Activated CD8-positive, alpha-beta T cell treated with anti-CD3 and anti-CD28 coated beads, Interleukin-2, amount 10 ng/mL, durations not matched to agents 7 days and 5 days (primary cell): ENCODE data around the gene STEAP2. TPM values are rescaled to one million over a fixed set of nuclear protein-coding genes. Genes with fewer than 3 reads are reported as not detected.

Experiments used
- ATAC-seq: fragments of 150-1000 bp; cut with Tn5 transposase; one replicate; pipeline ENCODE4 v1.10.0; 2021; ENCODE audit warnings: moderate library complexity
- CTCF ChIA-PET: fragments of 350-600 bp; sonication (Branson Sonifier 250); formaldehyde crosslinking; loops from one replicate; lab custom pipeline; 2021; ENCODE audit warnings: antibody characterized with exemption; lab: Charles Lee
- POLR2A ChIA-PET: fragments of 350-600 bp; sonication (Branson Sonifier 250); formaldehyde crosslinking; loops from one replicate; lab custom pipeline; 2021; ENCODE audit warnings: antibody characterized with exemption; lab: Charles Lee
- DNase-seq: peaks from one replicate; pipeline ENCODE4 v3.0.0-alpha.2; 2020
- H3K27ac Mint-ChIP-seq: one replicate; pipeline ENCODE4 v1.8.0; 2021; ENCODE audit warnings: mild to moderate bottlenecking, mixed read lengths
- H3K27me3 Mint-ChIP-seq: one replicate; pipeline ENCODE4 v1.8.0; 2021; ENCODE audit warnings: low read depth, mixed read lengths
- H3K36me3 Mint-ChIP-seq: one replicate; pipeline ENCODE4 v1.8.0; 2021; ENCODE audit warnings: low read depth, mixed read lengths
- H3K4me1 Mint-ChIP-seq: one replicate; pipeline ENCODE4 v1.8.0; 2021; ENCODE audit warnings: low read depth, mixed read lengths
- H3K4me3 Mint-ChIP-seq: one replicate; pipeline ENCODE4 v1.8.0; 2021; ENCODE audit warnings: mild to moderate bottlenecking, mixed read lengths
- H3K9me3 Mint-ChIP-seq: one replicate; pipeline ENCODE4 v1.8.0; 2022; ENCODE audit warnings: mixed read lengths; ENCODE audit not compliant: insufficient read depth
- total RNA-seq, 2 experiments: library from RNA; stranded (reverse); gene quantifications; one replicate each; pipeline ENCODE4 v1.2.3, GENCODE V29; 2021

STEAP2 gene
- total RNA-seq = not detected

GRCh38 chr7:90211391-90212148, at the start of gene STEAP2:
STEAP2 (plus strand) TSS chr7:90211740; CDS start chr7:90225083, 13,343 bp downstream.
- H3K27ac Mint-ChIP-seq = no peak within 1 kb of the TSS
- DNase-seq (peak; percentile 22), ATAC-seq (peak; percentile 91)
- H3K4me3 Mint-ChIP-seq = no peak within 1 kb of the TSS
- ChIA-PET CTCF (interaction anchor here (0.7 to 1.7 kb wide), 9 partner anchors 12 to 134 kb away, joined by 3 to 6 read pairs (median 4); partner anchors contain the start of gene STEAP1), POLR2A (interaction anchor here (0.6 kb wide), 1 partner anchor 488 kb away, joined by 3 read pairs; no protein-coding TSS in a partner anchor)
- H3K36me3 Mint-ChIP-seq = no peaks in the 10 kb centered on the region
- H3K27me3 Mint-ChIP-seq = peaks cover 26% of the 10 kb centered on the region
- peaks cover 6% of the 10 kb centered on the region for H3K4me1 Mint-ChIP-seq
- no peaks in the 10 kb centered on the region for H3K9me3 Mint-ChIP-seq

GRCh38 chr7:90163534-90163933, 48.0 kb upstream of the STEAP2 start:
- DNase-seq (no peak), ATAC-seq (no peak)
- Mint-ChIP-seq H3K36me3 (no peaks in the 10 kb centered on the region), H3K4me3 (no peak overlapping the region), H3K9me3 (no peaks in the 10 kb centered on the region), H3K27ac (no peak overlapping the region), H3K27me3 (peaks cover 22% of the 10 kb centered on the region), H3K4me1 (no peaks in the 10 kb centered on the region)
- ChIA-PET CTCF (interaction anchor here (1.9 kb wide), 1 partner anchor 264 kb away, joined by 4 read pairs; no protein-coding TSS in a partner anchor), POLR2A (no interaction called here)

GRCh38 chr7:90165724-90166123, 45.8 kb upstream of the STEAP2 start:
- H3K27ac Mint-ChIP-seq = no peak overlapping the region
- ChIA-PET CTCF (interaction anchor here (1.1 to 1.7 kb wide), 2 partner anchors 46 to 262 kb away, joined by 4 to 10 read pairs; partner anchors contain the start of gene STEAP2), POLR2A (no interaction called here)
- H3K4me3 Mint-ChIP-seq = no peak overlapping the region
- no peak for ATAC-seq
- H3K27me3 Mint-ChIP-seq = peaks cover 24% of the 10 kb centered on the region
- no peak for DNase-seq
- H3K4me1 Mint-ChIP-seq = no peaks in the 10 kb centered on the region
- no peaks in the 10 kb centered on the region for H3K9me3 Mint-ChIP-seq
- no peaks in the 10 kb centered on the region for H3K36me3 Mint-ChIP-seq

GRCh38 chr7:90166153-90166552, 45.4 kb upstream of the STEAP2 start:
- DNase-seq = no peak
- Mint-ChIP-seq H3K4me1 (no peaks in the 10 kb centered on the region), H3K36me3 (no peaks in the 10 kb centered on the region), H3K9me3 (no peaks in the 10 kb centered on the region), H3K27me3 (peaks cover 28% of the 10 kb centered on the region), H3K4me3 (no peak overlapping the region), H3K27ac (no peak overlapping the region)
- ChIA-PET CTCF (interaction anchor here (1.1 to 1.7 kb wide), 2 partner anchors 45 to 262 kb away, joined by 4 to 10 read pairs; partner anchors contain the start of gene STEAP2), POLR2A (no interaction called here)
- no peak for ATAC-seq

- Mint-ChIP-seq H3K4me1 (no peaks in the 10 kb centered on the region), H3K27me3 (peaks cover 30% of the 10 kb centered on the region), H3K27ac (no peak overlapping the region), H3K4me3 (no peak overlapping the region), H3K9me3 (no peaks in the 10 kb centered on the region), H3K36me3 (no peaks in the 10 kb centered on the region)
- CTCF ChIA-PET = interaction anchor here (1.2 kb wide), 1 partner anchor 288 kb away, joined by 3 read pairs; no protein-coding TSS in a partner anchor
- ATAC-seq (no peak), DNase-seq (no peak)
- POLR2A ChIA-PET = no interaction called here
These were observed 44.2 kb upstream of the STEAP2 start for GRCh38 chr7:90167361-90167760.

- peaks cover 15% of the 10 kb centered on the region for H3K27me3 Mint-ChIP-seq
- H3K4me3 Mint-ChIP-seq = no peak overlapping the region
- ChIA-PET CTCF (no interaction called here), POLR2A (no interaction called here)
- ATAC-seq (no peak), DNase-seq (no peak)
- peaks cover 6% of the 10 kb centered on the region for H3K4me1 Mint-ChIP-seq
- peaks cover under 1% of the 10 kb centered on the region for H3K9me3 Mint-ChIP-seq
- H3K27ac Mint-ChIP-seq = no peak overlapping the region
- H3K36me3 Mint-ChIP-seq = no peaks in the 10 kb centered on the region
These were observed 41.6 kb upstream of the STEAP2 start for GRCh38 chr7:90169891-90170290.

- DNase-seq (no peak), ATAC-seq (no peak)
- no peak overlapping the region for H3K4me3 Mint-ChIP-seq
- H3K27me3 Mint-ChIP-seq = peaks cover 8% of the 10 kb centered on the region
- ChIA-PET CTCF (no interaction called here), POLR2A (no interaction called here)
- peaks cover 10% of the 10 kb centered on the region for H3K9me3 Mint-ChIP-seq
- no peak overlapping the region for H3K27ac Mint-ChIP-seq
- H3K36me3 Mint-ChIP-seq = peaks cover under 1% of the 10 kb centered on the region
- peaks cover 6% of the 10 kb centered on the region for H3K4me1 Mint-ChIP-seq
These were observed 39.4 kb upstream of the STEAP2 start for GRCh38 chr7:90172121-90172520.

- ATAC-seq (no peak), DNase-seq (no peak)
- ChIA-PET POLR2A (no interaction called here), CTCF (no interaction called here)
- Mint-ChIP-seq H3K27me3 (peaks cover 7% of the 10 kb centered on the region), H3K4me1 (peaks cover 6% of the 10 kb centered on the region), H3K36me3 (peaks cover 3% of the 10 kb centered on the region), H3K9me3 (peaks cover 10% of the 10 kb centered on the region), H3K4me3 (no peak overlapping the region), H3K27ac (no peak overlapping the region)
These were observed 38.9 kb upstream of the STEAP2 start for GRCh38 chr7:90172624-90173023.

GRCh38 chr7:90173127-90173844, 38.3 kb upstream of the STEAP2 start:
- Mint-ChIP-seq H3K27me3 (peaks cover 7% of the 10 kb centered on the region), H3K36me3 (peaks cover 3% of the 10 kb centered on the region), H3K9me3 (peaks cover 10% of the 10 kb centered on the region), H3K27ac (no peak overlapping the region), H3K4me3 (no peak overlapping the region), H3K4me1 (peaks cover 6% of the 10 kb centered on the region)
- ATAC-seq (no peak), DNase-seq (no peak)
- ChIA-PET POLR2A (no interaction called here), CTCF (no interaction called here)

- peaks cover 6% of the 10 kb centered on the region for H3K27me3 Mint-ChIP-seq
- ChIA-PET CTCF (interaction anchor here (0.8 to 1.5 kb wide), 3 partner anchors 36 to 252 kb away, joined by 3 read pairs; partner anchors contain the start of gene STEAP2), POLR2A (no interaction called here)
- H3K4me1 Mint-ChIP-seq = peaks cover 22% of the 10 kb centered on the region
- DNase-seq (no peak), ATAC-seq (no peak)
- no peak overlapping the region for H3K27ac Mint-ChIP-seq
- H3K4me3 Mint-ChIP-seq = no peak overlapping the region
- peaks cover 10% of the 10 kb centered on the region for H3K9me3 Mint-ChIP-seq
- peaks cover 3% of the 10 kb centered on the region for H3K36me3 Mint-ChIP-seq
These were observed 35.9 kb upstream of the STEAP2 start for GRCh38 chr7:90175667-90176066.

- H3K27me3 Mint-ChIP-seq = peaks cover 2% of the 10 kb centered on the region
- DNase-seq (no peak), ATAC-seq (no peak)
- POLR2A ChIA-PET = no interaction called here
- peaks cover 10% of the 10 kb centered on the region for H3K9me3 Mint-ChIP-seq
- H3K4me1 Mint-ChIP-seq = peaks cover 23% of the 10 kb centered on the region
- H3K4me3 Mint-ChIP-seq = no peak overlapping the region
- H3K36me3 Mint-ChIP-seq = peaks cover 3% of the 10 kb centered on the region
- H3K27ac Mint-ChIP-seq = no peak overlapping the region
- CTCF ChIA-PET = interaction anchor here (1.5 kb wide), 1 partner anchor 35 kb away, joined by 3 read pairs; the partner anchor contains the start of gene STEAP2
These were observed 35.3 kb upstream of the STEAP2 start for GRCh38 chr7:90176195-90176594.
